Sigmoid colon (tissue), 4 donors: ENCODE results near the gene RAPGEF2.

ENCODE experiments used
- POLR2A ChIP-seq, 2 donors: fragments of 450-650 bp; IDR thresholded peaks; one replicate each; pipeline ENCODE4 v1.6.1; 2016; ENCODE audit warnings: antibody characterized with exemption in 2 of 2, mild to moderate bottlenecking in 2 of 2, moderate library complexity in 2 of 2
- POLR2AphosphoS5 ChIP-seq, 4 donors: sonication (generic); formaldehyde crosslinking; IDR thresholded peaks; one replicate each; pipeline ENCODE4 v1.6.1; 2017; ENCODE audit warnings: antibody characterized with exemption in 4 of 4
- TF ChIP-seq, protein P1 (sequence below), 4 experiments: fragments of 450-650 bp in 3 of 4; fragments of 200-600 bp in 1 of 4; IDR thresholded peaks; one replicate each; pipeline ENCODE4 v1.5.1; 2016 to 2019; ENCODE audit warnings: antibody characterized with exemption in 4 of 4, mild to moderate bottlenecking in 3 of 4, moderate library complexity in 2 of 4

GRCh38 chr4:159384632-159385031 lies 281.8 kb downstream of the RAPGEF2 start:
- TF ChIP-seq, protein P1, sequence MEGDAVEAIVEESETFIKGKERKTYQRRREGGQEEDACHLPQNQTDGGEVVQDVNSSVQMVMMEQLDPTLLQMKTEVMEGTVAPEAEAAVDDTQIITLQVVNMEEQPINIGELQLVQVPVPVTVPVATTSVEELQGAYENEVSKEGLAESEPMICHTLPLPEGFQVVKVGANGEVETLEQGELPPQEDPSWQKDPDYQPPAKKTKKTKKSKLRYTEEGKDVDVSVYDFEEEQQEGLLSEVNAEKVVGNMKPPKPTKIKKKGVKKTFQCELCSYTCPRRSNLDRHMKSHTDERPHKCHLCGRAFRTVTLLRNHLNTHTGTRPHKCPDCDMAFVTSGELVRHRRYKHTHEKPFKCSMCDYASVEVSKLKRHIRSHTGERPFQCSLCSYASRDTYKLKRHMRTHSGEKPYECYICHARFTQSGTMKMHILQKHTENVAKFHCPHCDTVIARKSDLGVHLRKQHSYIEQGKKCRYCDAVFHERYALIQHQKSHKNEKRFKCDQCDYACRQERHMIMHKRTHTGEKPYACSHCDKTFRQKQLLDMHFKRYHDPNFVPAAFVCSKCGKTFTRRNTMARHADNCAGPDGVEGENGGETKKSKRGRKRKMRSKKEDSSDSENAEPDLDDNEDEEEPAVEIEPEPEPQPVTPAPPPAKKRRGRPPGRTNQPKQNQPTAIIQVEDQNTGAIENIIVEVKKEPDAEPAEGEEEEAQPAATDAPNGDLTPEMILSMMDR (IDR thresholded peaks at IDR 0.05), result no peak
- TF ChIP-seq POLR2AphosphoS5 (IDR thresholded peaks at IDR 0.05) (no peak), POLR2A (IDR thresholded peaks at IDR 0.05) (no peak)
